Sigmoid colon (tissue), 7 donors: ENCODE data around the gene LRFN2. TPM values are rescaled to one million over a fixed set of nuclear protein-coding genes. Genes with fewer than 3 reads are reported as not detected.

Experiments used
- DNase-seq: peaks from one replicate; pipeline ENCODE4 v3.0.0-alpha.2; 2019
- H3K27ac ChIP-seq, 4 donors: fragments of 200-600 bp; sonication (generic); one replicate each; pipeline ENCODE4 v1.5.1; 2016 to 2019; ENCODE audit warnings: mild to moderate bottlenecking in 1 of 4
- H3K27me3 ChIP-seq, 3 donors: fragments of 200-600 bp; sonication (generic); one replicate each; pipeline ENCODE4 v1.5.1; 2019; ENCODE audit warnings: mild to moderate bottlenecking in 1 of 3
- H3K36me3 ChIP-seq, 4 donors: fragments of 200-600 bp; sonication (generic); one replicate each; pipeline ENCODE4 v1.5.1; 2016 to 2019
- H3K4me1 ChIP-seq, 4 donors: fragments of 200-600 bp; sonication (generic); one replicate each; pipeline ENCODE4 v1.5.1; 2017 to 2019
- H3K4me3 ChIP-seq, 4 donors: fragments of 200-600 bp; sonication (generic); one replicate each; pipeline ENCODE4 v1.5.1; 2017 to 2019; ENCODE audit warnings: mild to moderate bottlenecking in 2 of 4, moderate library complexity in 1 of 4
- H3K9me3 ChIP-seq, 4 donors: fragments of 200-600 bp in 3 of 4; sonication (generic) in 3 of 4; one replicate each; pipeline versions ENCODE4 v1.5.1 to v1.6.1; 2013 to 2019
- CTCF ChIP-seq, 4 experiments: fragments of 450-650 bp in 3 of 4; fragments of 200-600 bp in 1 of 4; IDR thresholded peaks; one replicate each; pipeline ENCODE4 v1.5.1; 2016 to 2019; ENCODE audit warnings: antibody characterized with exemption in 4 of 4, mild to moderate bottlenecking in 3 of 4, moderate library complexity in 2 of 4
- EP300 ChIP-seq, 4 donors: sonication (generic); formaldehyde crosslinking; IDR thresholded peaks; one replicate each; pipeline ENCODE4 v1.6.1; 2017; ENCODE audit warnings: antibody characterized with exemption in 4 of 4
- POLR2A ChIP-seq, 2 donors: fragments of 450-650 bp; IDR thresholded peaks; one replicate each; pipeline ENCODE4 v1.6.1; 2016; ENCODE audit warnings: antibody characterized with exemption in 2 of 2, mild to moderate bottlenecking in 2 of 2, moderate library complexity in 2 of 2
- POLR2AphosphoS5 ChIP-seq, 4 donors: sonication (generic); formaldehyde crosslinking; IDR thresholded peaks; one replicate each; pipeline ENCODE4 v1.6.1; 2017; ENCODE audit warnings: antibody characterized with exemption in 4 of 4
- WGBS, 2 donors: extraction: QIAGEN DNeasy Blood & Tissue Kit; methylation state at CpG; one replicate each; pipeline ENCODE4 v1.1.7; 2013; 5-methylcytosine and 5-hydroxymethylcytosine counted together
- intact Hi-C: fragments of 100-400 bp; cut with DNase I; formaldehyde crosslinking; loops from one replicate; pipeline ENCODE4 v1.15.1; 2023
- polyA plus RNA-seq, 3 donors: library from polyadenylated mRNA; stranded (reverse); fragments of 200-250 nt; gene quantifications; one replicate each; pipeline ENCODE4 v1.2.3, GENCODE V29; 2013
- total RNA-seq, 4 donors: library from RNA; depleted of rRNA; stranded (reverse); fragments of >200 nt; gene quantifications; one replicate each; pipeline ENCODE4 v1.1.0, GENCODE V29; 2016
- donor health status: healthy with polysubstance abuse.
- donor health status: Bipolar disorder and iron deficiency.
- donor health status: healthy.

Gene LRFN2
- total and polyA plus RNA-seq, 7 donors, result 0.10 to 0.60 (median 0.49) TPM; not detected in 4

- no peaks in the 10 kb centered on the region for H3K9me3 ChIP-seq
- no peak for DNase-seq
- no peak overlapping the region for H3K27ac ChIP-seq
- no peak overlapping the region for H3K4me3 ChIP-seq
- intact Hi-C loops, result no loop called here
- no peaks in the 10 kb centered on the region for H3K27me3 ChIP-seq
- WGBS, 2 donors, result 21 to 55% methylated on average over 4 of the region's 4 CpGs
- no peaks in the 10 kb centered on the region for H3K4me1 ChIP-seq
- no peak for TF ChIP-seq POLR2A (IDR thresholded peaks at IDR 0.05)
- no peak for TF ChIP-seq POLR2AphosphoS5 (IDR thresholded peaks at IDR 0.05)
- no peak for TF ChIP-seq EP300 (IDR thresholded peaks at IDR 0.05)
- TF ChIP-seq CTCF (IDR thresholded peaks at IDR 0.05), result no peak
- H3K36me3 ChIP-seq, result no peaks in the 10 kb centered on the region
These were observed 187.2 kb downstream of the LRFN2 start for GRCh38 chr6:40399888-40400457.

- intact Hi-C loops, result no loop called here
- TF ChIP-seq EP300 (IDR thresholded peaks at IDR 0.05) (no peak), POLR2A (IDR thresholded peaks at IDR 0.05) (no peak), CTCF (IDR thresholded peaks at IDR 0.05) (no peak), POLR2AphosphoS5 (IDR thresholded peaks at IDR 0.05) (no peak)
- no peak overlapping the region for H3K27ac ChIP-seq
- H3K9me3 ChIP-seq, result no peaks in the 10 kb centered on the region
- H3K36me3 ChIP-seq, result no peaks in the 10 kb centered on the region
- no peak overlapping the region for H3K4me3 ChIP-seq
- WGBS, 2 donors, result 84 to 89% methylated on average over 6 of the region's 6 CpGs
- no peak for DNase-seq
- H3K27me3 ChIP-seq, result no peaks in the 10 kb centered on the region
- no peaks in the 10 kb centered on the region for H3K4me1 ChIP-seq
These were observed 188.2 kb downstream of the LRFN2 start for GRCh38 chr6:40398810-40399477.

- TF ChIP-seq POLR2AphosphoS5 (IDR thresholded peaks at IDR 0.05) (no peak), EP300 (IDR thresholded peaks at IDR 0.05) (no peak), POLR2A (IDR thresholded peaks at IDR 0.05) (no peak), CTCF (IDR thresholded peaks at IDR 0.05) (no peak)
- 82 to 84% methylated on average over 11 of the region's 11 CpGs for WGBS, 2 donors
- Histone ChIP-seq H3K9me3 (no peaks in the 10 kb centered on the region), H3K4me3 (no peak overlapping the region), H3K27ac (no peak overlapping the region), H3K36me3 (no peaks in the 10 kb centered on the region), H3K4me1 (no peaks in the 10 kb centered on the region), H3K27me3 (no peaks in the 10 kb centered on the region)
- intact Hi-C loops, result no loop called here
- DNase-seq, result peak; percentile 15
These were observed 189.0 kb downstream of the LRFN2 start for GRCh38 chr6:40398034-40398691.

GRCh38 chr6:40397287-40398033, 189.7 kb downstream of the LRFN2 start:
- DNase-seq, result peak; percentile 19
- Histone ChIP-seq H3K27me3 (no peaks in the 10 kb centered on the region), H3K4me3 (no peak overlapping the region), H3K9me3 (no peaks in the 10 kb centered on the region), H3K4me1 (no peaks in the 10 kb centered on the region), H3K36me3 (no peaks in the 10 kb centered on the region), H3K27ac (no peak overlapping the region)
- WGBS, 2 donors, result 89 to 93% methylated on average over 6 of the region's 6 CpGs
- intact Hi-C loops, result no loop called here
- TF ChIP-seq CTCF (IDR thresholded peaks at IDR 0.05) (no peak), POLR2AphosphoS5 (IDR thresholded peaks at IDR 0.05) (no peak), POLR2A (IDR thresholded peaks at IDR 0.05) (no peak), EP300 (IDR thresholded peaks at IDR 0.05) (no peak)
